GM12878 (cell line): ENCODE results near the gene ANKRD13C. TPM values are rescaled to one million over a fixed set of nuclear protein-coding genes. Genes with fewer than 3 reads are reported as not detected.

Source experiments
- ATAC-seq: fragments of 200-7000 bp; cut with Tn5 transposase; 3 replicates; pipeline ENCODE4 v1.9.1; 2020; ENCODE audit warnings: mild to moderate bottlenecking, moderate library complexity
- BruUV-seq: library from RNA; stranded (reverse); fragments of 400-500 nt; replicated peaks from 2 replicates; lab custom pipeline; 2021; lab: Mats Ljungman, UMichigan
- CTCF ChIA-PET: fragments of 300-600 bp; sonication (Branson Sonifier 250); formaldehyde crosslinking; extraction: SDS; loops from one replicate; lab custom pipeline; 2021; ENCODE audit warnings: inconsistent platforms; lab: Yijun Ruan, JAX
- POLR2A ChIA-PET: fragments of 350-600 bp; formaldehyde crosslinking; extraction: SDS; loops from one replicate; lab custom pipeline; 2021; ENCODE audit warnings: inconsistent platforms; lab: Charles Lee
- RAD21 ChIA-PET: fragments of 300-600 bp; sonication (Branson Sonifier 250); formaldehyde crosslinking; loops from one replicate; lab custom pipeline; 2023; ENCODE audit warnings: antibody characterized with exemption; ENCODE audit not compliant: unreplicated experiment; lab: Charles Lee
- SMC1A ChIA-PET: fragments of 300-600 bp; sonication (Branson Sonifier 250); formaldehyde crosslinking; loops from one replicate; lab custom pipeline; 2023; ENCODE audit not compliant: unreplicated experiment, uncharacterized antibody; lab: Charles Lee
- DNase-seq: peaks from one replicate; pipeline ENCODE4 v3.0.0-alpha.2; 2011; ENCODE audit warnings: low read depth, low spot score
- FAIRE-seq: peaks from 3 replicates; lab custom pipeline; 2011; peaks lifted over from hg19 to GRCh38; lab: Jason Lieb, UNC
- H2AFZ ChIP-seq: 2 replicates; pipeline ENCODE4 v1.6.0; 2011; ENCODE audit warnings: low read depth, low read length, control low read depth; ENCODE audit not compliant: control insufficient read depth
- H3K27ac ChIP-seq: 2 replicates; pipeline ENCODE4 v1.5.1; 2011; ENCODE audit warnings: control low read depth; ENCODE audit not compliant: control insufficient read depth, insufficient read depth
- H3K27me3 ChIP-seq, 2 experiments: replicated peaks in 1 of 2; 2 replicates each; pipeline versions ENCODE4 v1.6.0 to v1.6.1; 2011; ENCODE audit warnings: low read length in 1 of 2; ENCODE audit not compliant: control insufficient read depth in 2 of 2, insufficient read depth in 2 of 2
- H3K36me3 ChIP-seq, 2 experiments: 2 replicates each; pipeline ENCODE4 v1.5.1; 2011; ENCODE audit warnings: low read length in 1 of 2; ENCODE audit not compliant: control insufficient read depth in 2 of 2, insufficient read depth in 2 of 2
- H3K4me1 ChIP-seq: 2 replicates; pipeline ENCODE4 v1.6.1; 2011; ENCODE audit warnings: mild to moderate bottlenecking, low read length, moderate library complexity, mixed read lengths; ENCODE audit not compliant: control insufficient read depth, insufficient read depth
- H3K4me2 ChIP-seq: 2 replicates; pipeline ENCODE4 v1.6.0; 2011; ENCODE audit warnings: control low read depth; ENCODE audit not compliant: control insufficient read depth, insufficient read depth
- H3K4me3 ChIP-seq: fragments of 200-600 bp; sonication (generic); 2 replicates; pipeline ENCODE4 v1.5.1; 2016
- H3K79me2 ChIP-seq: 2 replicates; pipeline ENCODE4 v1.6.0; 2011; ENCODE audit warnings: low read length; ENCODE audit not compliant: control insufficient read depth, insufficient read depth
- H3K9ac ChIP-seq: 2 replicates; pipeline ENCODE4 v1.8.0; 2011; ENCODE audit warnings: low read length, control low read depth, mixed read lengths; ENCODE audit not compliant: control insufficient read depth, insufficient read depth
- H3K9me3 ChIP-seq: replicated peaks from 3 replicates; pipeline ENCODE4 v1.5.1; 2011; ENCODE audit warnings: mild to moderate bottlenecking, low read length; ENCODE audit not compliant: control insufficient read depth, insufficient read depth
- H4K20me1 ChIP-seq: 2 replicates; pipeline ENCODE4 v1.6.0; 2011; ENCODE audit not compliant: control insufficient read depth, insufficient read depth
- BHLHE40 ChIP-seq, 2 experiments: fragments of 450-650 bp in 1 of 2; IDR thresholded peaks; 2 replicates each; pipeline ENCODE4 v1.6.1; 2011 to 2017; ENCODE audit warnings: low read depth in 2 of 2, borderline replicate concordance in 1 of 2, improper control_type of control experiment in 1 of 2, low read length in 1 of 2, mild to moderate bottlenecking in 1 of 2
- CEBPB ChIP-seq, 2 experiments: fragments of 150-350 bp in 1 of 2; IDR thresholded peaks; 2 replicates each; pipeline ENCODE4 v1.6.1; 2012 to 2014; ENCODE audit warnings: low read depth in 2 of 2, low read length in 2 of 2, borderline replicate concordance in 1 of 2, inconsistent platforms in 1 of 2
- FOXM1 ChIP-seq: IDR thresholded peaks from 2 replicates; pipeline ENCODE4 v1.6.1; 2012; ENCODE audit warnings: low read depth, mild to moderate bottlenecking, inconsistent platforms, low read length, moderate library complexity
- RAD51 ChIP-seq: fragments of 450-650 bp; IDR thresholded peaks from 2 replicates; pipeline ENCODE4 v1.6.1; 2016; ENCODE audit warnings: moderate library complexity, mild to moderate bottlenecking, inconsistent platforms
- RELB ChIP-seq: fragments of 450-650 bp; IDR thresholded peaks from 2 replicates; pipeline ENCODE4 v1.6.1; 2017; ENCODE audit warnings: low read depth, mild to moderate bottlenecking, moderate library complexity
- RFX5 ChIP-seq: IDR thresholded peaks from 2 replicates; pipeline ENCODE4 v1.6.1; 2011; ENCODE audit warnings: low read depth, low read length, improper control_type of control experiment
- SREBF1 ChIP-seq: IDR thresholded peaks from 2 replicates; pipeline ENCODE4 v1.6.1; 2012; ENCODE audit warnings: mild to moderate bottlenecking, low read length
- SREBF2 ChIP-seq: IDR thresholded peaks from 2 replicates; pipeline ENCODE4 v1.6.1; 2012; ENCODE audit warnings: mild to moderate bottlenecking, low read length
- ZNF24 ChIP-seq: fragments of 450-650 bp; IDR thresholded peaks from 2 replicates; pipeline ENCODE4 v1.6.1; 2017; ENCODE audit warnings: antibody characterized with exemption, mild to moderate bottlenecking
- in situ Hi-C: fragments of 300-500 bp; cut with MboI; formaldehyde crosslinking; loops from 9 replicates; pipeline ENCODE4 v1.14.3; 2018; ENCODE audit warnings: mixed read lengths
- intact Hi-C: fragments of 100-400 bp; cut with micrococcal nuclease; formaldehyde crosslinking; loops from one replicate; pipeline ENCODE4 v1.14.2; 2022; ENCODE audit not compliant: unreplicated experiment
- polyA plus RNA-seq, 11 experiments: library from polyadenylated mRNA; depleted of rRNA in 4 of 11; unstranded in 6 of 11; stranded (reverse) in 5 of 11; fragments of >200 nt; fragmentation: Nextera tagmentation in 4 of 11; fragmentation: Illumina TruSeq in 1 of 11; extraction: Ambion mirVana in 4 of 11; extraction: Trizol in 1 of 11; gene quantifications; 1 replicate in 1 of 11; 2 replicates in 10 of 11; pipeline versions ENCODE4 v1.2.1 to v1.2.3, GENCODE V29; 2011 to 2016; ENCODE audit warnings: inconsistent platforms in 2 of 11, missing spikeins in 2 of 11, low read depth in 1 of 11
- total RNA-seq, 4 experiments: library from RNA; depleted of rRNA in 3 of 4; stranded (reverse); fragments of >200 nt in 3 of 4; fragmentation: Illumina TruSeq in 1 of 4; extraction: Trizol in 1 of 4; gene quantifications; 2 replicates each; pipeline versions ENCODE4 v1.2.1 to v1.2.3, GENCODE V29; 2013 to 2021
- TF ChIP-seq, protein P1 (sequence below): fragments of 450-650 bp; IDR thresholded peaks from 2 replicates; pipeline ENCODE4 v1.6.1; 2017; ENCODE audit warnings: mild to moderate bottlenecking

The ANKRD13C gene
- total and polyA plus RNA-seq, 10 of the 15 experiments (the other 5 are each of a cell fraction or from before 2014, with no cell fraction given) = 3.7 to 24.4 (median 14.1) TPM

GRCh38 chr1:70211541-70211940 lies 143.0 kb downstream of the ANKRD13C start:
- peaks cover 0 to 11% of the 10 kb centered on the region in 2 experiments; a peak in 2 of 4 replicates for H3K36me3 ChIP-seq
- H3K4me1 ChIP-seq = peaks cover 6% of the 10 kb centered on the region
- RAD21 ChIA-PET = interaction anchor here (0.7 to 1.1 kb wide), 3 partner anchors 10 to 21 kb away, joined by 3 to 8 read pairs (median 3); partner anchors contain the start of gene SRSF11
- peaks cover 88% of the 10 kb centered on the region for H3K79me2 ChIP-seq
- H3K4me3 ChIP-seq = no peak overlapping the region
- H4K20me1 ChIP-seq = no peaks in the 10 kb centered on the region
- H3K4me2 ChIP-seq = no peak overlapping the region; the same call in 1 of the 2 replicates
- ATAC-seq = no peak
- SMC1A ChIA-PET = interaction anchor here (5.5 kb wide), 1 partner anchor 9 kb away, joined by 31 read pairs; the partner anchor contains the start of gene SRSF11
- intact Hi-C loops = no loop called here
- TF ChIP-seq RFX5 = no peak
- TF ChIP-seq RELB = no peak
- no peak for TF ChIP-seq ZNF24
- no peak for TF ChIP-seq CEBPB (IDR thresholded peaks at IDR 0.05; ENCODE audit: borderline replicate concordance in 1 of 2, low read depth in 2 of 2, low read length in 2 of 2)
- TF ChIP-seq BHLHE40 (IDR thresholded peaks at IDR 0.05; ENCODE audit: borderline replicate concordance in 1 of 2, low read depth in 2 of 2, low read length in 1 of 2) = no peak
- TF ChIP-seq SREBF2 = no peak
- TF ChIP-seq, protein P1, sequence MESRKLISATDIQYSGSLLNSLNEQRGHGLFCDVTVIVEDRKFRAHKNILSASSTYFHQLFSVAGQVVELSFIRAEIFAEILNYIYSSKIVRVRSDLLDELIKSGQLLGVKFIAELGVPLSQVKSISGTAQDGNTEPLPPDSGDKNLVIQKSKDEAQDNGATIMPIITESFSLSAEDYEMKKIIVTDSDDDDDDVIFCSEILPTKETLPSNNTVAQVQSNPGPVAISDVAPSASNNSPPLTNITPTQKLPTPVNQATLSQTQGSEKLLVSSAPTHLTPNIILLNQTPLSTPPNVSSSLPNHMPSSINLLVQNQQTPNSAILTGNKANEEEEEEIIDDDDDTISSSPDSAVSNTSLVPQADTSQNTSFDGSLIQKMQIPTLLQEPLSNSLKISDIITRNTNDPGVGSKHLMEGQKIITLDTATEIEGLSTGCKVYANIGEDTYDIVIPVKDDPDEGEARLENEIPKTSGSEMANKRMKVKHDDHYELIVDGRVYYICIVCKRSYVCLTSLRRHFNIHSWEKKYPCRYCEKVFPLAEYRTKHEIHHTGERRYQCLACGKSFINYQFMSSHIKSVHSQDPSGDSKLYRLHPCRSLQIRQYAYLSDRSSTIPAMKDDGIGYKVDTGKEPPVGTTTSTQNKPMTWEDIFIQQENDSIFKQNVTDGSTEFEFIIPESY = no peak
- TF ChIP-seq RAD51 = no peak
- no peak for TF ChIP-seq SREBF1
- no peak for TF ChIP-seq FOXM1
- CTCF ChIA-PET = interaction anchor here (0.9 to 1.0 kb wide), 2 partner anchors 12 to 16 kb away, joined by 3 to 5 read pairs; no protein-coding TSS in a partner anchor
- no TSS peak for BruUV-seq
- no peak for DNase-seq
- no peaks in the 10 kb centered on the region for H3K9me3 ChIP-seq
- no peak overlapping the region for H2AFZ ChIP-seq
- H3K9ac ChIP-seq = no peak overlapping the region
- in situ Hi-C loops = no loop called here
- POLR2A ChIA-PET = no interaction called here
- no peak overlapping the region for H3K27ac ChIP-seq
- H3K27me3 ChIP-seq = no peaks in the 10 kb centered on the region
- FAIRE-seq = no peak
